HCEC 1CT (cell line): ENCODE results near the gene HHAT.
"Not testable (repeated sequence)": the region's sequence is repeated elsewhere in the genome, so short reads cannot be mapped to it uniquely, and the experiment has no call there.

Source experiments
- DNase-seq: peaks from one replicate; pipeline ENCODE4 v3.0.0-alpha.2; 2017

The HHAT gene

GRCh38 chr1:210400043-210400840, 71.5 kb downstream of the HHAT start:
- DNase-seq: peak; percentile 76

GRCh38 chr1:210402560-210402959, 73.9 kb downstream of the HHAT start:
- no peak for DNase-seq

GRCh38 chr1:210405316-210405715, 76.6 kb downstream of the HHAT start:
- DNase-seq: no peak

GRCh38 chr1:210406341-210406740, 77.6 kb downstream of the HHAT start:
- DNase-seq: not testable (repeated sequence)

GRCh38 chr1:210407207-210407886, 78.6 kb downstream of the HHAT start:
- peak; percentile 52 for DNase-seq

- no peak for DNase-seq
These were observed 79.2 kb downstream of the HHAT start for GRCh38 chr1:210407887-210408252.

- DNase-seq: no peak
These were observed 83.5 kb downstream of the HHAT start for GRCh38 chr1:210412240-210412639.

- DNase-seq: no peak
These were observed 85.2 kb downstream of the HHAT start for GRCh38 chr1:210413951-210414350.

GRCh38 chr1:210415846-210416448, 87.2 kb downstream of the HHAT start:
- DNase-seq: no peak

GRCh38 chr1:210416681-210417080, 88.0 kb downstream of the HHAT start:
- DNase-seq: no peak

GRCh38 chr1:210417881-210418280, 89.2 kb downstream of the HHAT start:
- DNase-seq: no peak

- no peak for DNase-seq
These were observed 90.4 kb downstream of the HHAT start for GRCh38 chr1:210418863-210419650.

GRCh38 chr1:210426696-210427095, 98.0 kb downstream of the HHAT start:
- not testable (repeated sequence) for DNase-seq

GRCh38 chr1:210428696-210429095, 100.0 kb downstream of the HHAT start:
- no peak for DNase-seq

- no peak for DNase-seq
These were observed 105.5 kb downstream of the HHAT start for GRCh38 chr1:210434223-210434622.

- no peak for DNase-seq
These were observed 108.4 kb downstream of the HHAT start for GRCh38 chr1:210437111-210437510.

- DNase-seq: no peak
These were observed 109.1 kb downstream of the HHAT start for GRCh38 chr1:210437781-210438180.

- peak; percentile 85 for DNase-seq
These were observed 110.5 kb downstream of the HHAT start for GRCh38 chr1:210438928-210439841.

- no peak for DNase-seq
These were observed 111.4 kb downstream of the HHAT start for GRCh38 chr1:210440081-210440480.

- no peak for DNase-seq
These were observed 112.3 kb downstream of the HHAT start for GRCh38 chr1:210441028-210441427.

- no peak for DNase-seq
These were observed 116.8 kb downstream of the HHAT start for GRCh38 chr1:210445485-210445884.

- no peak for DNase-seq
These were observed 117.2 kb downstream of the HHAT start for GRCh38 chr1:210445931-210446330.
